K562 (cell line): Measurements from ENCODE around the gene DPT. TPM values are rescaled to one million over a fixed set of nuclear protein-coding genes. Genes with fewer than 3 reads are reported as not detected.

Source experiments
- ATAC-seq: fragments of 200-7000 bp; cut with Tn5 transposase; 3 replicates; pipeline ENCODE4 v1.9.1; 2020; ENCODE audit warnings: moderate library complexity
- BruUV-seq: library from RNA; stranded (reverse); fragments of 400-500 nt; replicated peaks from 2 replicates; lab custom pipeline; 2021; lab: Mats Ljungman, UMichigan
- CTCF ChIA-PET: fragments of 300-600 bp; formaldehyde crosslinking; extraction: SDS; loops from one replicate; lab custom pipeline; 2021; ENCODE audit warnings: low intra/inter-chr PET ratio; lab: Yijun Ruan, JAX
- POLR2A ChIA-PET: fragments of 300-600, 350-650 bp; sonication (Branson Sonifier 250); formaldehyde crosslinking; extraction: SDS; loops from one replicate; lab custom pipeline; 2021; ENCODE audit warnings: antibody characterized with exemption, inconsistent platforms; lab: Yijun Ruan, JAX
- DNase-seq, 4 experiments: peaks; one replicate each; pipeline versions ENCODE4 v3.0.0 to v3.0.0-alpha.2; 2011 to 2018; ENCODE audit warnings: low spot score in 3 of 4, mixed read lengths in 3 of 4; ENCODE audit errors: extremely low read depth in 1 of 4
- FAIRE-seq: peaks from 2 replicates; lab custom pipeline; 2011; peaks lifted over from hg19 to GRCh38; lab: Jason Lieb, UNC
- H2AFZ ChIP-seq: 2 replicates; pipeline ENCODE4 v1.6.0; 2011; ENCODE audit warnings: low read depth, low read length, control low read depth, inconsistent platforms
- H3K27ac ChIP-seq: fragments of 200-600 bp; 3 replicates; pipeline ENCODE4 v1.8.0; 2011; ENCODE audit warnings: low read depth, mild to moderate bottlenecking, control low read depth, inconsistent platforms, low read length, moderate library complexity, mixed read lengths; ENCODE audit errors: extremely low read depth
- H3K27me3 ChIP-seq, 2 experiments: fragments of 300-600 bp in 1 of 2; 2 replicates in 1 of 2; 3 replicates in 1 of 2; pipeline versions ENCODE4 v1.6.0 to v1.8.0; 2011; ENCODE audit warnings: inconsistent platforms in 2 of 2, low read length in 2 of 2, mild to moderate bottlenecking in 1 of 2, mixed read lengths in 1 of 2, moderate library complexity in 1 of 2; ENCODE audit not compliant: control insufficient read depth in 2 of 2, insufficient read depth in 2 of 2
- H3K36me3 ChIP-seq: fragments of 300-600 bp; 3 replicates; pipeline ENCODE4 v1.8.0; 2011; ENCODE audit warnings: mild to moderate bottlenecking, low read length, inconsistent platforms; ENCODE audit not compliant: control insufficient read depth, insufficient read depth
- H3K4me1 ChIP-seq, 2 experiments: fragments of 200-600 bp in 1 of 2; replicated peaks in 1 of 2; 2 replicates in 1 of 2; 3 replicates in 1 of 2; pipeline versions ENCODE4 v1.5.1 to v1.8.0; 2011; ENCODE audit warnings: inconsistent platforms in 2 of 2, low read length in 2 of 2, mild to moderate bottlenecking in 1 of 2, mixed read lengths in 1 of 2, moderate library complexity in 1 of 2; ENCODE audit not compliant: control insufficient read depth in 2 of 2, insufficient read depth in 2 of 2
- H3K4me2 ChIP-seq: 2 replicates; pipeline ENCODE4 v1.6.1; 2011; ENCODE audit warnings: low read length, control low read depth, inconsistent platforms, mixed read lengths; ENCODE audit not compliant: insufficient read depth
- H3K4me3 ChIP-seq: fragments of 200-600 bp; sonication (generic), shearing (Covaris generic); 2 replicates; pipeline ENCODE4 v1.5.1; 2016; ENCODE audit warnings: control low read depth, inconsistent platforms
- H3K79me2 ChIP-seq: fragments of 200-600 bp; 3 replicates; pipeline ENCODE4 v1.8.0; 2011; ENCODE audit warnings: low read length, inconsistent platforms; ENCODE audit not compliant: control insufficient read depth, insufficient read depth
- H3K9ac ChIP-seq, 2 experiments: 2 replicates each; pipeline versions ENCODE4 v1.6.0 to v1.6.1; 2011; ENCODE audit warnings: low read depth in 2 of 2, low read length in 2 of 2, control low read depth in 1 of 2, inconsistent platforms in 1 of 2, mild to moderate bottlenecking in 1 of 2, mixed read lengths in 1 of 2; ENCODE audit not compliant: insufficient read depth in 1 of 2
- H3K9me1 ChIP-seq: one replicate; pipeline ENCODE4 v1.6.0; 2011; ENCODE audit warnings: inconsistent platforms, mild to moderate bottlenecking, low read length, moderate library complexity; ENCODE audit not compliant: control insufficient read depth, insufficient read depth
- H3K9me3 ChIP-seq: replicated peaks from 2 replicates; pipeline ENCODE4 v1.5.1; 2011; ENCODE audit warnings: low read depth, low read length, inconsistent platforms; ENCODE audit not compliant: control insufficient read depth, insufficient read depth
- H4K20me1 ChIP-seq: replicated peaks from 2 replicates; pipeline ENCODE4 v1.6.1; 2011; ENCODE audit warnings: low read length, inconsistent platforms, mixed read lengths; ENCODE audit not compliant: control insufficient read depth, insufficient read depth
- ARID3B ChIP-seq: fragments of 250-450 bp; sonication (Bioruptor Pico); IDR thresholded peaks from 2 replicates; pipeline ENCODE4 v1.4.0; 2020; ENCODE audit warnings: borderline replicate concordance
- CBX1 ChIP-seq: sonication (generic); IDR thresholded peaks from 2 replicates; pipeline ENCODE4 v1.6.1; 2016; ENCODE audit warnings: antibody characterized with exemption, low read depth, mild to moderate bottlenecking
- CLOCK ChIP-seq: fragments of 250-450 bp; sonication (Bioruptor Pico); IDR thresholded peaks from 2 replicates; pipeline ENCODE4 v1.4.0; 2020; ENCODE audit warnings: mild to moderate bottlenecking, moderate library complexity, borderline replicate concordance
- MTF1 ChIP-seq: fragments of 250-450 bp; sonication (Bioruptor Pico); IDR thresholded peaks from 2 replicates; pipeline ENCODE4 v1.9.0; 2021; ENCODE audit warnings: moderate library complexity, mild to moderate bottlenecking, inconsistent platforms, borderline replicate concordance
- MYBL2 ChIP-seq, 2 experiments: fragments of 450-650 bp in 1 of 2; sonication (generic) in 1 of 2; formaldehyde crosslinking in 1 of 2; IDR thresholded peaks; 2 replicates each; pipeline versions ENCODE4 v1.6.1 to v1.8.1; 2017 to 2022; ENCODE audit warnings: borderline replicate concordance in 1 of 2, inconsistent platforms in 1 of 2, low read depth in 1 of 2, mild to moderate bottlenecking in 1 of 2, missing genetic modification reagents in 1 of 2, moderate library complexity in 1 of 2
- SNIP1 ChIP-seq: fragments of 450-650 bp; IDR thresholded peaks from 2 replicates; pipeline ENCODE4 v1.7.1; 2017; ENCODE audit warnings: low read depth, mild to moderate bottlenecking
- THRAP3 ChIP-seq: fragments of 450-650 bp; IDR thresholded peaks from 2 replicates; pipeline ENCODE4 v1.6.1; 2016; ENCODE audit warnings: mild to moderate bottlenecking, inconsistent platforms, borderline replicate concordance
- USF1 ChIP-seq: sonication (generic); formaldehyde crosslinking; IDR thresholded peaks from 2 replicates; pipeline ENCODE4 v1.9.0; 2022; ENCODE audit warnings: mild to moderate bottlenecking, missing genetic modification reagents
- XRCC5 ChIP-seq: fragments of 200-400 bp; formaldehyde crosslinking; IDR thresholded peaks from 2 replicates; pipeline ENCODE4 v1.6.1; 2017; ENCODE audit warnings: low read depth, mild to moderate bottlenecking, low read length
- ZNF134 ChIP-seq: fragments of 250-450 bp; sonication (Bioruptor Pico); conservative IDR thresholded peaks from 2 replicates; pipeline ENCODE4 v1.4.0; 2020
- ZNF232 ChIP-seq: sonication (generic); formaldehyde crosslinking; IDR thresholded peaks from 2 replicates; pipeline ENCODE4 v1.8.0; 2022; ENCODE audit warnings: mild to moderate bottlenecking, missing genetic modification reagents
- ZNF398 ChIP-seq: fragments of 250-450 bp; sonication (Bioruptor Pico); IDR thresholded peaks from 2 replicates; pipeline ENCODE4 v1.8.0; 2021; ENCODE audit warnings: moderate library complexity, mild to moderate bottlenecking, inconsistent platforms
- ZNF583 ChIP-seq: fragments of 250-450 bp; sonication (Bioruptor Pico); IDR thresholded peaks from 2 replicates; pipeline ENCODE4 v1.4.0; 2020
- WGBS: fragments of 100-300 bp; shearing (Covaris generic); methylation state at CpG from one replicate; pipeline ENCODE4 v1.1.6; 2016; ENCODE audit warnings: low coverage, mixed read lengths; ENCODE audit not compliant: insufficient coverage; ENCODE audit errors: missing lambda C conversion rate; 5-methylcytosine and 5-hydroxymethylcytosine counted together
- in situ Hi-C: fragments of 300-500 bp; cut with MboI; formaldehyde crosslinking; loops from 4 replicates; pipeline ENCODE4 v1.15.0; 2018; ENCODE audit warnings: inconsistent platforms, mixed read lengths
- intact Hi-C: fragments of 100-400 bp; cut with micrococcal nuclease; formaldehyde crosslinking; loops from 2 replicates; pipeline ENCODE4 v1.14.2; 2022
- polyA plus RNA-seq, 8 experiments: library from polyadenylated mRNA; depleted of rRNA in 4 of 8; stranded (reverse) in 5 of 8; unstranded in 3 of 8; fragments of >200 nt; fragmentation: Nextera tagmentation in 2 of 8; fragmentation: Illumina TruSeq in 1 of 8; extraction: Ambion mirVana in 2 of 8; extraction: Trizol in 1 of 8; gene quantifications; 2 replicates each; pipeline versions ENCODE4 v1.2.1 to v1.2.3, GENCODE V29; 2011 to 2014; ENCODE audit warnings: inconsistent platforms in 1 of 8, missing spikeins in 1 of 8
- total RNA-seq, 7 experiments: library from RNA; depleted of rRNA in 6 of 7; stranded (reverse); fragments of >200 nt in 6 of 7; fragmentation: Illumina TruSeq in 2 of 7; extraction: Trizol in 2 of 7; gene quantifications; 2 replicates each; pipeline versions ENCODE4 v1.2.1 to v1.2.3, GENCODE V29; 2011 to 2021; ENCODE audit warnings: low replicate concordance in 1 of 7

The DPT gene
- total and polyA plus RNA-seq, 9 of the 15 experiments (the other 6 are each of a cell fraction or from before 2014, with no cell fraction given): not detected

GRCh38 chr1:168723000-168723399 lies 6.0 kb downstream of the DPT start:
- peaks cover 2 to 17% of the 10 kb centered on the region in 2 experiments; a peak in 3 of 5 replicates for H3K27me3 ChIP-seq
- no peak for FAIRE-seq
- in situ Hi-C loops (no loop called here), intact Hi-C loops (no loop called here)
- H3K36me3 ChIP-seq: no peaks in the 10 kb centered on the region
- no peaks in the 10 kb centered on the region for H3K9me1 ChIP-seq
- H4K20me1 ChIP-seq: no peaks in the 10 kb centered on the region
- no peaks in the 10 kb centered on the region for H3K9me3 ChIP-seq
- BruUV-seq: no TSS peak
- POLR2A ChIA-PET: interaction anchor here (0.5 to 1.0 kb wide), 3 partner anchors 11 to 172 kb away, joined by 3 read pairs; no protein-coding TSS in a partner anchor
- CTCF ChIA-PET: no interaction called here
- no peak overlapping the region for H3K4me3 ChIP-seq
- no peak for ATAC-seq
- H2AFZ ChIP-seq: no peak overlapping the region
- H3K79me2 ChIP-seq: no peaks in the 10 kb centered on the region
- H3K9ac ChIP-seq: no peak overlapping the region
- TF ChIP-seq THRAP3 (no peak), CLOCK (CRISPR knock-in tag) (no peak), XRCC5 (no peak), MTF1 (no peak), ZNF134 (CRISPR knock-in tag) (no peak), ARID3B (CRISPR knock-in tag) (no peak), CBX1 (no peak), ZNF583 (CRISPR knock-in tag) (no peak), USF1 (CRISPR knock-in tag) (no peak), SNIP1 (no peak), ZNF398 (CRISPR knock-in tag) (no peak), ZNF232 (CRISPR knock-in tag) (no peak), MYBL2 (IDR thresholded peaks at IDR 0.05; ENCODE audit: low read depth) (no peak), MYBL2 (CRISPR knock-in tag; IDR thresholded peaks at IDR 0.05; ENCODE audit: borderline replicate concordance) (no peak)
- TF ChIP-seq, all 486 proteins: peak for 0
- no peak overlapping the region for H3K27ac ChIP-seq
- DNase-seq: no peak
- H3K4me1 ChIP-seq: no peaks in the 10 kb centered on the region
- 0% methylated on average over 1 of the region's 1 CpG for WGBS
- no peak overlapping the region for H3K4me2 ChIP-seq
